H1 (cell line): ENCODE results near the gene GRB14.

Experiments
- ATF2 ChIP-seq: IDR thresholded peaks from 2 replicates; pipeline ENCODE4 v1.6.1; 2012; ENCODE audit warnings: low read length, inconsistent platforms
- CREB1 ChIP-seq: IDR thresholded peaks from 2 replicates; pipeline ENCODE4 v1.6.1; 2012; ENCODE audit warnings: inconsistent platforms
- CTCF ChIP-seq, 3 experiments: IDR thresholded peaks; 1 replicate in 2 of 3; 2 replicates in 1 of 3; pipeline versions ENCODE4 v1.5.1 to v1.6.1; 2011; ENCODE audit warnings: low read length in 3 of 3, mild to moderate bottlenecking in 3 of 3, inconsistent platforms in 2 of 3, low read depth in 1 of 3, moderate library complexity in 1 of 3; ENCODE audit not compliant: insufficient read depth in 1 of 3; ENCODE audit errors: control extremely low read depth in 1 of 3
- EP300 ChIP-seq, 2 experiments: IDR thresholded peaks; 1 replicate in 1 of 2; 2 replicates in 1 of 2; pipeline ENCODE4 v1.6.1; 2011 to 2012; ENCODE audit warnings: low read depth in 2 of 2, low read length in 2 of 2, mild to moderate bottlenecking in 2 of 2, borderline replicate concordance in 1 of 2, inconsistent platforms in 1 of 2, moderate library complexity in 1 of 2
- HDAC6 ChIP-seq: IDR thresholded peaks from one replicate; pipeline ENCODE4 v1.7.1; 2012; ENCODE audit warnings: low read depth, mild to moderate bottlenecking, inconsistent platforms, low read length, moderate library complexity
- JUN ChIP-seq: IDR thresholded peaks from 2 replicates; pipeline ENCODE4 v1.6.1; 2011; ENCODE audit warnings: low read depth, mild to moderate bottlenecking, improper control_type of control experiment, low read length
- RBBP5 ChIP-seq: IDR thresholded peaks from 2 replicates; pipeline ENCODE4 v1.7.1; 2012; ENCODE audit warnings: low read depth, mild to moderate bottlenecking, inconsistent platforms, low read length, moderate library complexity, borderline replicate concordance
- SRF ChIP-seq: IDR thresholded peaks from 2 replicates; pipeline ENCODE4 v1.6.1; 2011; ENCODE audit warnings: mild to moderate bottlenecking, low read depth, low read length, moderate library complexity
- TAF1 ChIP-seq: IDR thresholded peaks from 2 replicates; pipeline ENCODE4 v1.6.1; 2011; ENCODE audit warnings: mild to moderate bottlenecking, low read depth, low read length

GRCh38 chr2:164600763-164601162 is 20.5 kb downstream of the GRB14 start:
- TF ChIP-seq ATF2 (no peak), EP300 (IDR thresholded peaks at IDR 0.05; ENCODE audit: borderline replicate concordance in 1 of 2, low read depth in 2 of 2, low read length in 2 of 2) (no peak), HDAC6 (no peak), CTCF (IDR thresholded peaks at IDR 0.05; ENCODE audit: control extremely low read depth in 1 of 3, insufficient read depth in 1 of 3, low read depth in 1 of 3, low read length in 3 of 3) (no peak), SRF (no peak), TAF1 (no peak), RBBP5 (no peak), CREB1 (no peak), JUN (no peak)
